Activated CD4-positive, alpha-beta T cell treated with anti-CD3 and anti-CD28 coated beads, Interleukin-2, amount 50 U/mL, for 16 hours (primary cell): Measurements from ENCODE around the gene GPR119.
"Not testable (repeated sequence)": the region's sequence is repeated elsewhere in the genome, so short reads cannot be mapped to it uniquely, and the experiment has no call there.

Source experiments
- DNase-seq: peaks from one replicate; pipeline ENCODE4 v3.0.0-alpha.2; 2020

Gene GPR119

DNA sequence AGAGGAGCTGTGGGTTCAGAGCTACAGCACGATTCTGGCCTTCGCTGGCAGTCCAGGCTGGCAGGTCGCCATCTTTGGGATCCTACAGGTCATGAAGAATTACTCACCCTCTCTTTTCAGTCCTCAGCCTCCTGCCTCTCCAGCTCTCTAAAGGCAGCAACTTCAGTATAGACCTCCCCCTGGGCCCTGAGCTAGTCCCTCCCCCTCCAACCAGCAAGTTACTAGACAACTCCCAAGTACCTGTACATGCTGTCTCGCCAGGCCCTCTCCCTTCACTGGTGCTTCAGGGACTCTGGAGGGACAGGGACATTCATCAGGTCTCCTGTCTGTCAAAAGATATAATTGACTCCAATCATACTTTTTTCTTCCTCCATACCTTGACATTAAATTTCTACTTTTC lies at the start of gene GPR119:
GPR119 (minus strand) TSS at position 155 of the 400 bp plus-strand sequence. CDS start 227 bp downstream, outside the sequence.
- no peak for DNase-seq

DNA sequence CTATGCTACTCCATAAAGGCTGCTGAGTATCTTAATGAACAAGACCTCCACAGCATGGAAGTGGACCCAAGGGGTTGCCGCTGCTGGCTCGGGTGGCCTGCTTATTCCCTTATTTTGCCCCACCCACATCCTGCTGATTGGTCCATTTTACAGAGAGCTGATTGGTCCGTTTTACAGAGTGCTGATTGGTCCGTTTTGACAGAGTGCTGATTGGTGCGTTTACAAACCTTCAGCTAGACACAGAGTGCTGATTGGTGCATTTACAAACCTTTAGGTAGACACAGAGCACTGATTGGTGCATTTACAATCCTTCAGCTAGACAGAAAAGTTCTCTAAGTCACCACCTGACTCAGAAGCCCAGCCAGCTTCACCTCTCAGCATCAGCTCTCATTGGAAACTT lies 43.8 kb upstream of the GPR119 start:
- DNase-seq = not testable (repeated sequence)

DNA sequence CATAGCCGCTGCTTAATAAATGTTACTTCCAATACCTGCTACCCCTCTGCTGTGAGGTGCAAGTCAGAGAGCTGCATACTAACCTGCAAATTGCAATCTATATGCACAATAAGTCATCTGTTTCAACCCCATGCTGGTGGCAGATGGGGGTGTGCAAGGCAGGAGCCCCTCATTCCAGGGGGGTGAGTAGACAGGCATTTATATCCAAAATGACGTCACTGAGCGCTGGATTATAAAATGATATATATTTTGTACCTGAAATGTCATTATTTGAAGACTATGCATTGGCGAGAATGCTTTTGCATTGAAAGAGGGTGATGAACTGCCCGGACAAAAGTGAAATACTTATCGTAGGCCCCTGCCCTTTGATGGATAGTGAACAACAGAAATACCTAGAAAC lies 41.1 kb upstream of the GPR119 start:
- DNase-seq = no peak

DNA sequence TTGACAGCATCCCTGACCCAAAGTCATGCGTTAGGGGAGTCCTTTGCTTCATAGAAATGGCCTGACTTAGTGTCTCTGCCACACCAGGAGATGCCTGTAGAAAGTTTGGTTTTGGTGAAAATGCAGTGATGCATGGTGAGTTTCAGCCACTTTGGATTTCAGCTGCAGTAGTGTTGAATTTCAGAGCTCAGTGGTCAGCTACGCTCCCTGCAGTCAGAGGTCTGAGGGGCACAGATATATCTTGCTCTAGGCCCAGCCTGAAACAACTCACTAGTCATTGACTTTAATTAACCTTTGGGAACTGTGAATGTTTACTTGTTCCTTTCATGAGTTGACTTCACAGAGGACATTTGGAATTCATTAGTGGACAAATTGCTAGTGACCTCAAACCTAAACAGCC lies 33.8 kb upstream of the GPR119 start:
- no peak for DNase-seq

DNA sequence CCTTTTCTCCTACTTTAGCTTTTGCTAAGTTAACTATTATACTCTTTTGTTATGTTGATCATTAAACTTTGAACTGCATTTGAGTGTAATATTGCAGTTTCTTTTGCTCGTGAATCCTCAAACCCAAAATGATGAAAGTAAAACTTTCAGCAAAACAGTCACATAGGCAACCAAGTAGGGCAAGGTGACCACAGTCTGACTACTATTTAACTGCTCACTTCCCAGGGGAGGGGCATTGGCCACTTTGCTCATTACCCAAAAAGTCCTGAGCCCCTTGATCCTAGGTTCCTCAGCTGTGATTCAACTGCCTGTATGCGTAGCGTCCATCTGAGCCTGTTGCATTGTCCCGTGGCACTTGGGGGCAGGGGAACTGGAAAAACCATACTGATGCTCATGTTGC lies 33.3 kb upstream of the GPR119 start:
- no peak for DNase-seq

DNA sequence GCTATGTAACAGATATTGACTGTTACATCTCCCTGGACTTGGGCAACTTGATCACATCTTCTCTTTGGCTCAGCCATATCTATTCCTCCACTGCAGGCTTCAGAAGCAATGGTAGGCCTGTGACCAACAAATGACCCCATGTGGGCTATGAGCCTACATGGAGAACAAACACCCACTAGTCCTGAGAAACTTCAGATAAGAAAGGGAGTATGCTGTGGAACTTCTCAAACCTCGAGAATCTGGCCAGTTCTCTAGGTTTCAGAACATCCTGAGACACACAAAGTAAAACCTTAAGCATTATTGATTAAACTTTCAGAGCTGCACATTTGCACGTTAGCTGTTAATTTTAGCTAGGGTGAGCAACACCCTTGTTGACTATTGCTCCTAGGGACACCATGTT lies 32.6 kb upstream of the GPR119 start:
- DNase-seq = no peak

DNA sequence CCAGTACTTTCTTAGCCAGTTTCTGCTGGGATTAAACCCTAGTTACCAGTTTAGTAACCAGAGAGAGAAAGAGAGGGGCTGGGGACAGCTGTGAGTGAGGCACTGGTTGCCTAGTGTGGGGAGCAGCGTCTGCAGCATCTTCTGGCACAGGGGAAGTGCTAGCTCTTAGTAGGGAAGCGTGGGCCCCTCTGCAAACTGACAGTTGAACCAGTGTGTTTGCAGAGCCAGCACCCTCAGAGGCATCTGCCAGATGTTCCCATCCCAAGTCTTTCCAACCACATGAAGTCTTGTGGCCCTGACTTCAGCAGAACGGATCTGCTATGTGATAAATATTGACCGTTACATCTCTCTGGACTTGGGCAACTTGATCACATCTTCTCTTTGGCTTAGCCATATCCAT lies 31.3 kb upstream of the GPR119 start:
- no peak for DNase-seq

DNA sequence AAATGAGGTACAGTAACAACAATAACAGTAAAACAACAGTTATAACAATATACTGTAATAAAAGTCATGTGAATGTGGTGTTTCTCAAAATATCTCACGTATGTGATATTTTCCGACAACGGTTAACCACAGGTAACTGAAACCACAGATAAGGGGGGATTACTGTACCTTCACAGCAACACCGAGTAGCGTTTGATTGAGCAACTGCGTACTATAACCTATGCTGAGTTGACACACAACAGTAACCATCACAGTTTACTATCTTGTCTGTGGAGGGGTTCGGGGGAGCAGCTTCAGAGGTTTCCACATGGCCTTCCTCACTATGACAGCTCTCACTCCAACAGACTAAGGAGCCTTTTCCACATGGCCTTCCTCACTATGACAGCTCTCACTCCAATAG lies 29.7 kb upstream of the GPR119 start:
- DNase-seq = peak; percentile 16

DNA sequence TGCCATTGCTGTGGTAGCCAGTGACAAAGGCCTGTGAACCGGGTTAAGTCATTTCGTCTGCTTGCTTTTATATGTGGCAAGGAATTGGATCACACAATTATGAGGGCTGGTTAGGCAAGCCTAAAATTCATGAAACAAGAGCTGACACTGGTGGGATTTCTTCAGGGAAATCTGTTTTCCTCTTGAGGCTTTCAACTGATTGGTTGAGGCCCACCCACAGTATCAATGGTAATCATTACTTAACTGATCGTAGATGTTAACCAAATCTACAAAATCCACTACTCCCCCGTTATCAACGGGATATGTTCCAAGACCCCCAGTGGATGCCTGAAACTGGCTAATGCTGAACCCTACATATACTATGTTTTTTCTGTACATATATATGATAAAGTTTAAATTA lies 29.3 kb upstream of the GPR119 start:
- DNase-seq = no peak

DNA sequence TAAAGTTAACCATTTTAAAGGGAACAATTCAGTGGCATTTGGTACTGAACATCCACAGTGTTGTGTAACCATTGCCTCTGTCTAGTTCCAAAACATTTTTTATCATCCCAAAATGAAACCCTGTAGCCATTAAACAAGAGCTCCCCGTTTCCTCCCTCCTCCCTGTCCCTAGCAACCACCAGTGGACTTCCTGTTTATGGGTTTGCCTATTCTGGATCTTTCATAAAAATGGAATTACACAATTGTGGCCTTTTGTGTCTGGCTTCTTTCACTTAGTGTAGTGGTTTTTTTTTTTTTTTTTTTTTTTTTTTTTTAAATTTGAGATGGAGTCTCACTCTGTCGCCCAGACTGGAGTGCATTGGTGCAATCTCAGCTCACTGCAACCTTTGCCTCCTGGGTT lies 27.9 kb upstream of the GPR119 start:
- DNase-seq = no peak

DNA sequence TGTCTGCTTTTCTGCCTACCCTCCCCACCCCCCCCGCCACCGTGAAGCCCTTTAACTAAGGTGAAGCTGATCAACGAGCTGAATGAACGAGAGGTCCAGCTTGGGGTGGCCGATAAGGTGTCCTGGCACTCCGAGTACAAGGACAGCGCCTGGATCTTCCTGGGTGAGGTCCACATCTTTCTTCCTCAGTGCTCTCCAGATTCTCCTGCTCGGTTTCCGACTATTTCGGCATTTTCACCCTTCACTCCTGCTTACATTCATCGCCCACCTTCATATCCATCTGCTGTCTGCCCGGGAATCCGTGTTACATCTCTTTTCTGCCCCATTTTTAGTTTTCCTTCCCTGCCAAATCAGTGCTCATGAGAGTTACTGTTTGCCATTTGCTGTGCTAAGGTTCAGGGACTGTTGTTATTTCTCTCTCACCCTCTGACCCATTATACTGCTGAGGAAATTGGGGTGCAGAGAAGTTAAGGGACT lies 16.8 kb upstream of the GPR119 start:
- DNase-seq = no peak

DNA sequence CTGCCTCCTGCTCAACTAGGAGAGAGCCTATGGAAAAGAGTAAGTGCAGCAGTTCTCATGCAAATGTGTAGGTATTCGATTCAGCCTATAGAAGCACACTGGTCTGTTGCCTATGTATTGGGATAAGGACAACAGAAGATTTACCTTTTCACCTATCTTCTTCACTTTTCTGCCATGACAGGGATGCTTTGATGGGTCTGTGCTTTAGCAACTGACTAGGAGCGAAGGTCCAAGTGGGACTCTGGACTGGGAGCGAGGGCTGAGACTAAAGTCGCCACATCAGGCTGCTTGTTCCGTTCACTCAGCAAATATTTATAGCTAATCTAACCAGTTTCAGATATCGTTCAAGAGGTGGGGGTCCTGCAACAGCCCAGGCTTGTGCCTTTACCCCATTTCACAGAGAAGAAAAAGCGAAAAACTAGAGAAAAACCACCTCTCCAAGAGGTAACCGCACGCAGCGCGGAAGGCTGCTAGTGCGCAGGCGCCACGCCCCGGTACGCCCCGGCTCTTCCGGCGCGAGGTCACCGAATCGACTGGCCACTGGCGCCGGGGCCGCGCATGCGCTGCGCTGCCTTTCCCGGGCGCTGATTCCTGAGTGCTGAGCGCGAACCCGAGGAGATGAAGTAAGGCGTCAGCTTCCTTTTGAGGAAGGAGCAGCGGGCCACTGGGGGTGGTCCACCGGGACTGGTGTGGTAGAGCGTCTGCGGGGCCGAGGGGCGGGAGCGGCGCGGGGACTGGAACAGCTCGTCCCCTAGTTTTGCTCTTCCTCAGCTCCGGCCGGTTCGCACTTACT lies 16.1 kb upstream of the GPR119 start, which contains the start of gene RBMX2:
RBMX2 (plus strand) TSS at position 573 of the 793 bp plus-strand sequence; CDS start at position 619, 46 bp downstream.
- DNase-seq = peak; percentile 72

DNA sequence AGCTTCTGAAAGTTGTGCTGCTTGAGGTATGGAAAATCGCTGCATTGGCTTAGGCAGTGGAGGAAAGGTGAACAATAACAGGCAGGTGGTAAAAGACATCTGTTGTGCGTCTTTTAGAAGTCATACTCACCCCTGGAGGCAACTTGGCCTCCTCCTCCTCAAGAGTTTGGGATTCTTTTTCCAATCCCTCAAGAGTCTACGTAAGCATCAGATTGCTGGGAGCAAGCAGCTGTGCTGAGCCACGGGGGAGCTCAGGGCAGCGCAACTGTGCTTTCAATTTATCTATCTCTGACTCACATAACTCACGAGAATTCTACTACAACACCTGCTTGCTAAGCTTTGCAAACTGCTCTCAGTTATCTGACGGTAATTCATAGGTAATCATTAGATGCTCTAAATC lies 9.9 kb upstream of the GPR119 start:
- no peak for DNase-seq

DNA sequence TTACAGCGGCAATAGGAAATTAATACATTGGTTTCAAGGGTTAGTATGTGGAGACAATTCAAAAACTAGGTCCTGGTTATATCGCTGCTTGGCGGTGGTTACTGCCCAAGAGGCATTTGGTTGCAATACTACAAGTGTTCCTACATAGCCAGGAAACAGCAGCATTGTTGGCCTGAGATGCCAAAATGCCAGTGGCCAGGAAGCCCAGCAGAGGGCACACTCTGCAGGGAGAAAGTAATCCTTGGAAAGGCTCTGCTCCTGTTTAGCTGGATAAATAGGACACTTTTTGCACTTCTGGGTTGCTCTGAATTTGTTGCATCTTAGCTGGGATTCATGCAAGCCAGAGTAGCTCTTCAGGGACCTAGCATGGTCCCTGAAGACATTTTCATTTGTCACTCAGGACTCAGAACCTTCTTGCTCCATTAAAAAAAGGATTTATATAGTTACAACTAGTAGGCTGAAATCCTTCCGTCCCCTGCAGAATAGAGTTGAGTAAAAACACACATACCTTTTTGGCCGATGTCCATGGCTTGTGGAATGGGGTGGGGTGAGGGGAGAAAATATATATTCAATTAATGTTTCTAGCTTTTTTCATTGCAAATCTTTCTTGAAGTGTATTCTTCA lies 8.1 kb upstream of the GPR119 start:
- DNase-seq = no peak

DNA sequence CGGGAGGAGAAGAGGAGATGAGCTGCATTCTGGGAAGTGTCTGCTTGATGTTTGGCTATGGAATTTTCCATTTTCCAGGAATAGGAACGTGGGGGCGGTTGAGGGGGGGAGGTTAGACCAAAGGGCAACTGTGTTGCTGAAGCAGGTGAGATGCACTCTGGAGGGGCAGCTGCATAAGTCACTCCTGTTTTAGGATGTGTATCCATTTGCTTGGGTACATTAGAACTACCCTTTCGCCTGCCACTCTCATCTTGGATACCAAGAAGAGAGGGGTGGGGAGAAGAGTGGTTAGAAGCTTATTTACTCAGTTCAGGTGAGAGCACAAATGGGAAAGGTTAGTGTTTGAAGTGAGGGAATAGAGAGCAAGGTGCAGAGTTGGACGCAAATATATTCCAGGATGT lies 934 bp upstream of the GPR119 start:
- no peak for DNase-seq

DNA sequence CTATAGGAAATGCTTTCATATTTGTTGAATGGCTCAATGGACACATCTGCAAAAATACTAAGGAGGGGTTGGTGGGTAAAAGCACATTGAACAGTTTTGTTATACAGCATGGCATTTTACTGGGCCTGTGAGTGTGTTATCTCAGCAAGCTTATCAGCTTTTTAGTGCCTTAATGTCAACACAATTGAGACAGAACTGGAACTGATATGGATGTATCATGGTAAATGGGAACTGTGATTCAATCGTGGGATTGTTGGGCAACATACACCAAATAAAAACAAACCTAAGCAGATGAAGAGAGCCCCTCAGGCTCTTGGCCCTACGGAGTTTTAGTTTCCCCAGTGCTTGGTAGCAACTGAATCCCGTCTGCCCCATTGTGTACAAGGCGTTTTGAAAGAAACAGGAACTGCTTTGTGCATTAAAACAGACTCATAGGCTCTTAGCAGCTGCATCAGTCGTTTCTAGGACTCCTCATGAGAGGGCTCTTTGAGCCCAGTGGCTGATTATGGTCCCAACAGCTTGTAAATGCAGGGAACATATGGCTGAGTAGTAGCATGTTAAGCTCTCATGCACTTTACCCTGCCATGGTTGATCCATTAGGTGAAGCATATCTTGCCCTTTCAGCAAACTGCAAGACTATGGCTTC lies 7.3 kb downstream of the GPR119 start:
- DNase-seq = no peak

DNA sequence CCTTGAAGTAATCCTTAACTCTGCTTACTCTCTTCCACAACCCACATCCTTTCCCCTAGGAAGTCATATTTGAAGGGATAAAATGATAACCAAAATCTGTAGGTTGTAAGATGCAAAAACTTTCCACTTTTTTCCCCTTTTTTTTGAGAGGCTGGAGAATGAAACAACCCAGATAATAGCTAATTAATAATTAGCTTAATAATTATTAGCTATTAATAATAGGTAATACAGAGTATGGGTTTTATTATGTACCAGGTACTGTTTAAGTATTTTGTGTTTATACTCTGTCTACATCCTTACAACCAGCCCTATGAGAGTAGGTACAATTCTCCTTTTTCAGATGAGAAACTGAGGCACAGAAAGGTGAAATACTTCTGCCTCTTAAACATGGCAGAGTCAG lies 9.4 kb downstream of the GPR119 start:
- DNase-seq = no peak

DNA sequence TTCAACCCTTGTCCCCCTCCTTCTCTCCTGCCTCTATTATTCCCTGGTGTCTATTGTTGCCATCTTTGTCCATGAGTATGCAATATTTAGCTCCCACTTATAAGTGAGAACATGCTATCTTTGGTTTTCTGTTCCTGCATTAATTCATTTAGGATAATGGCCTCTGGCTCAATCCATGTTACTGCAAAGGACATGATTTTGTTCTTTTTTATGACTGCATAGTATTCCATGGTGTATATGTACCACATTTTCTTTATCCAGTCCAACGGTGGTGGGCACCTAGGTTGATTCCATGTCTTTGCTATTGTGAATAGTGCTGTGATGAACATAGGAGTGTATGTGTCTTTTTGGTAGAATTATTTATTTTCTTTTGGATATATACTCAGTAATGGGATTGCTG lies 33.4 kb downstream of the GPR119 start:
- DNase-seq = not testable (repeated sequence)

DNA sequence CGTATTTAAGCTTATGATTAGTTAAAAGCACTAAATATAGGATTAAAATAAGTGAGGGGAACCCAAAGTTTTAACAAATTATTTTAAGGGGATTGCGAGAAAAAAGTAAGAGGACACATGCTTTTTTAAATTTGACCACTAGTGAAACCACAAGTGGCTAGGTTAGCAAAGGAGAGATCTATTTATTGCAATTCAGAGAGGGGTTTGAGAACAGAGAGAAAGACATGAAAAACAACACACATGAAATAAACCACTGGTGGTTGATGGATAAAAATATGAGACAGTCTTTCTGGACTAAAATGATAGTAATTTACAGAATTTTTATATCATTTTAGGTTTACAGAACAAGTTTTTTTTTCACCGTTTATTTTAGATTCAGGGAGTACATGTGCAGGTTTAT lies 33.9 kb downstream of the GPR119 start:
- no peak for DNase-seq

DNA sequence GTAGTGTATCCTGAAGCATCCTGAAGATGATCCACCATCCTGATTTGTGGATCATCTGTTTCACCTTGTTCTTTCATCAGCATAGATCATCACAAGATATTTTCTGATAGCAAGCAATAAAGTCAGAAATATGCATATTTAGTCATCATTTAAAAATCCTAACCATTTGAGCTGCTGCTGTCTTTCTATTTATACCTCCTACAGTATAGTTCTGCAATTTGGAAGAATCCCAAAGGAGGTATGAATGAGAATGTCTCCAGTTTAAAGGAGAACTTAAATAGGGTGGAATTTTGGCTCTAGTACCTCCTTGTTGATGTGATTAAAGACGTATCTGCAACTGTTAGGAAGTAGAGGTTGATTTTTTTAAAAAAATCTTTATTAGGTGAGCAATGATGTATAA lies 38.2 kb downstream of the GPR119 start:
- no peak for DNase-seq

DNA sequence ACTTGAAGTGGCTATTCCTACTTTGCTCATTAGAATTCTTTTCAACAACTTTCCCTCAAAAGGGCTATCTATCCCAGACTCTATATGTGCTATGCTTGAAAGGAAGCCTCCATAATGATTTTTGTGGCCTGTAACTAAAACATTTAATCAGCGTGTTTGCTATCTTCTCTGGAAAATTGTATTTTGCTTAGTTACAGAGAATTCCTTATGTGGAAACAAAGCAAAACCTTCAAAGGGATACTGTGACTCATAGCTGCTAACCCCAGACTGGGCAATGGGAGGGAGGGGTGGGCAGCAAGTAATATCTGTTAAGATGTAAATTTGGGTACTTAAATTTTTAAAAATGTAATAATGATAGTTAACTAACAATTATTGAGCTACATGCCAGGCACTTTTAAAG lies 42.1 kb downstream of the GPR119 start:
- DNase-seq = no peak

DNA sequence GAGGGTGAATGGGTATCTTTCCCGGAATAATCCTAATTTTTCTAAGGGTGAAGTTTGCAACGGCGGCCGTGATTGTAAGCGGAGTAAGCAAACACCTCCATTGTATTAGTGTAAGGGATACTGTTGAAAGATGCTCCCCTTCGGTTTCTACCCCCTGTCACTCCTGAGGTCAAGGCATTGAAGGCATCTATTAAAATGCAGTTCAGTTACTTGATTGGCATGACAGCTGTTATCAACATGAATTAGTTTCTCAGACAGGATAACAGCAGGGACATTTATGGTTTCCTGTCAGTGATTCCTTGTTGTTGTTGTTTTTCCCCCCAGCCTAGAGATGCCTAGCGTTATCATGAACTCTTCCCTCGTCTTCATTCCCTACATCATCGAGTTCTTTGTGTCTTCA lies 45.2 kb downstream of the GPR119 start:
- no peak for DNase-seq

DNA sequence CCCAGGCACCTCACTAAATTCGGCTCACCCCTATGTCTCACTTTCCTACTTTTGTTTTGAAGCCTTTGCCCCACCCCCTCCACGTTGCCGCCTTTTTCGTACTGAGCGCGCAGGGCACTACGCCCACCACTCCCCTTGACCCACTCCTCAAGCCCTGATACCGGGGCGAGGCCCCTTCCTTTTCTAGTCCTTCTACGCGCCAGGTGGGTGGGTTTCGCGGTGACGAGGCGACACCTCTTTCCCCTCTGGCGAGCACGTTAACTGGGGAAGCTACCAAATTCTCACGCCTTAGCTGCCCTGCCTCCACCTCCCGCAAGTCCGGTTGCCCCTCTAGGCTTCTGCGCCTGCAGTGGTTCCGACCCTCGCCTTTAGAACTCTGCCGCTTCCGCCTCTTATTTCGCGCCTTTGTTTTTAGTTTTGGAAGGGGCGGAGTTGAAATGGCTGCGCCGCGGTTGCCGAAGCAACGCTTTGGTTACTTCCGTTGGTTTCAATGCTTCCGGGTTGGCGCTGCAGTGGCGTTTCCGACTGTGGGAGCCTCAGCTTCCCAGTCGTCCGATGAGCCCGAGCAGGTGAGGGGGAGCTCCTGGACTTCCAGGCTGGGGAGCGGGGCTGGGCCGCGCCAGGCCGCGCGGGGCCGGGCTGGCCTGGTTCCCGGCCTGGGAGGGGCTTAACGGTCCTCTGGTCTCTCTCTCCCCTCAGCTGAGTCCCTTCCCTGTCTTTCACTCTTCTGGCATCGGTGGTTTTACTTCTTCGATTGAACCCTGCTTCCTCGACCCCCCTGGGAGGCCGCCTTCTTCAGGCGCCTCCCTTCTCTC lies 45.9 kb downstream of the GPR119 start, which contains the start of gene SLC25A14:
SLC25A14 (plus strand) TSS at position 512 of the 815 bp plus-strand sequence. CDS start 360 bp downstream, outside the sequence.
- peak; percentile 75 for DNase-seq
